Astrocyte (in vitro differentiated cells and primary cell): Measurements from ENCODE around the gene MYCN. TPM values are rescaled to one million over a fixed set of nuclear protein-coding genes. Genes with fewer than 3 reads are reported as not detected.
"Not testable (repeated sequence)": the region's sequence is repeated elsewhere in the genome, so short reads cannot be mapped to it uniquely, and the experiment has no call there.

Source experiments
- DNase-seq: peaks from one replicate; pipeline ENCODE4 v3.0.0-alpha.2; 2010; ENCODE audit warnings: low read depth
- FAIRE-seq: peaks from 2 replicates; lab custom pipeline; 2011; peaks lifted over from hg19 to GRCh38; lab: Jason Lieb, UNC
- H2AFZ ChIP-seq: 2 replicates; pipeline ENCODE4 v1.6.0; 2012; ENCODE audit warnings: low read depth, low read length, inconsistent platforms
- H3K27ac ChIP-seq: 2 replicates; pipeline ENCODE4 v1.5.1; 2011; ENCODE audit warnings: low read depth, low read length, inconsistent platforms
- H3K27me3 ChIP-seq: 2 replicates; pipeline ENCODE4 v1.6.0; 2011; ENCODE audit warnings: low read length, inconsistent platforms; ENCODE audit not compliant: insufficient read depth
- H3K36me3 ChIP-seq: 2 replicates; pipeline ENCODE4 v1.5.1; 2011; ENCODE audit warnings: low read length, inconsistent platforms; ENCODE audit not compliant: insufficient read depth
- H3K4me1 ChIP-seq: 2 replicates; pipeline ENCODE4 v1.5.1; 2011; ENCODE audit warnings: low read length, inconsistent platforms; ENCODE audit not compliant: insufficient read depth
- H3K4me2 ChIP-seq: 2 replicates; pipeline ENCODE4 v1.6.0; 2012; ENCODE audit warnings: low read length, inconsistent platforms
- H3K4me3 ChIP-seq: 2 replicates; pipeline ENCODE4 v1.5.1; 2011; ENCODE audit warnings: low read depth, mild to moderate bottlenecking, low read length, inconsistent platforms; ENCODE audit not compliant: insufficient read depth
- H3K79me2 ChIP-seq: 2 replicates; pipeline ENCODE4 v1.6.0; 2012; ENCODE audit warnings: mild to moderate bottlenecking, low read length, inconsistent platforms; ENCODE audit not compliant: insufficient read depth
- H3K9ac ChIP-seq: 2 replicates; pipeline ENCODE4 v1.6.0; 2012; ENCODE audit warnings: mild to moderate bottlenecking, low read length, inconsistent platforms
- H3K9me3 ChIP-seq: 2 replicates; pipeline ENCODE4 v1.5.1; 2012; ENCODE audit warnings: low read depth, mild to moderate bottlenecking, low read length, inconsistent platforms; ENCODE audit not compliant: insufficient read depth
- H4K20me1 ChIP-seq: 2 replicates; pipeline ENCODE4 v1.6.0; 2012; ENCODE audit warnings: low read length, inconsistent platforms; ENCODE audit not compliant: insufficient read depth
- H3K27ac Mint-ChIP-seq: one replicate; pipeline ENCODE4 v1.8.0; 2021; ENCODE audit warnings: mild to moderate bottlenecking, mixed read lengths; ENCODE audit not compliant: unreplicated experiment
- H3K27me3 Mint-ChIP-seq: one replicate; pipeline ENCODE4 v1.8.0; 2021; ENCODE audit warnings: low read depth, mixed read lengths; ENCODE audit not compliant: unreplicated experiment
- H3K36me3 Mint-ChIP-seq: one replicate; pipeline ENCODE4 v1.8.0; 2021; ENCODE audit warnings: low read depth, mixed read lengths; ENCODE audit not compliant: unreplicated experiment
- H3K4me1 Mint-ChIP-seq: one replicate; pipeline ENCODE4 v1.8.0; 2021; ENCODE audit warnings: low read depth, mixed read lengths; ENCODE audit not compliant: unreplicated experiment
- H3K4me3 Mint-ChIP-seq: one replicate; pipeline ENCODE4 v1.8.0; 2021; ENCODE audit warnings: mild to moderate bottlenecking, moderate library complexity, mixed read lengths; ENCODE audit not compliant: unreplicated experiment
- H3K9me3 Mint-ChIP-seq: one replicate; pipeline ENCODE4 v1.8.0; 2021; ENCODE audit warnings: mild to moderate bottlenecking, mixed read lengths; ENCODE audit not compliant: unreplicated experiment
- CTCF ChIP-seq: IDR thresholded peaks from 2 replicates; pipeline ENCODE4 v1.5.1; 2011; ENCODE audit warnings: low read depth, mild to moderate bottlenecking, inconsistent platforms, low read length, moderate library complexity; ENCODE audit not compliant: insufficient read depth
- EZH2 ChIP-seq: IDR thresholded peaks from 2 replicates; pipeline ENCODE4 v1.6.1; 2012; ENCODE audit warnings: mild to moderate bottlenecking, low read length, inconsistent platforms; ENCODE audit not compliant: insufficient read depth
- total RNA-seq: library from RNA; stranded (reverse); gene quantifications from 2 replicates; pipeline ENCODE4 v1.2.1, GENCODE V29; 2021

Gene MYCN
- total RNA-seq, 1 donor from 2014 or later, result 2.6 TPM

- H3K27ac ChIP-seq, result no peak overlapping the region
- peaks cover 5% of the 10 kb centered on the region for H3K4me1 ChIP-seq
- H3K4me2 ChIP-seq, result peak overlapping the region; percentile 26
- Mint-ChIP-seq H3K27ac (no peak overlapping the region), H3K36me3 (no peaks in the 10 kb centered on the region), H3K9me3 (no peaks in the 10 kb centered on the region), H3K4me3 (no peak overlapping the region), H3K4me1 (peaks cover 2% of the 10 kb centered on the region), H3K27me3 (peaks cover 5% of the 10 kb centered on the region)
- no peaks in the 10 kb centered on the region for H3K27me3 ChIP-seq
- H3K79me2 ChIP-seq, result no peaks in the 10 kb centered on the region
- H2AFZ ChIP-seq, result no peak overlapping the region
- no peak overlapping the region for H3K4me3 ChIP-seq
- no peak for TF ChIP-seq EZH2
- no peak overlapping the region for H3K9ac ChIP-seq
- DNase-seq, result peak; percentile 32
- H3K9me3 ChIP-seq, result no peaks in the 10 kb centered on the region
- H4K20me1 ChIP-seq, result no peaks in the 10 kb centered on the region
- H3K36me3 ChIP-seq, result no peaks in the 10 kb centered on the region
- FAIRE-seq, result no peak
Measured at GRCh38 chr2:15912203-15912602, 28.1 kb upstream of the MYCN start.

GRCh38 chr2:15913146-15913545 is 27.2 kb upstream of the MYCN start:
- no peak overlapping the region for H3K27ac Mint-ChIP-seq
- H3K27me3 Mint-ChIP-seq, result peaks cover 7% of the 10 kb centered on the region
- Histone ChIP-seq H4K20me1 (no peaks in the 10 kb centered on the region), H3K79me2 (no peaks in the 10 kb centered on the region), H3K4me2 (no peak overlapping the region), H3K9me3 (no peaks in the 10 kb centered on the region), H2AFZ (no peak overlapping the region), H3K4me1 (peaks cover 5% of the 10 kb centered on the region), H3K9ac (no peak overlapping the region), H3K36me3 (no peaks in the 10 kb centered on the region), H3K27ac (no peak overlapping the region), H3K4me3 (no peak overlapping the region), H3K27me3 (no peaks in the 10 kb centered on the region)
- no peaks in the 10 kb centered on the region for H3K36me3 Mint-ChIP-seq
- TF ChIP-seq CTCF (no peak), EZH2 (no peak)
- DNase-seq (no peak), FAIRE-seq (no peak)
- no peak overlapping the region for H3K4me3 Mint-ChIP-seq
- peaks cover 2% of the 10 kb centered on the region for H3K4me1 Mint-ChIP-seq
- no peaks in the 10 kb centered on the region for H3K9me3 Mint-ChIP-seq

- Histone ChIP-seq H3K27me3 (no peaks in the 10 kb centered on the region), H3K4me1 (peaks cover 5% of the 10 kb centered on the region), H3K36me3 (no peaks in the 10 kb centered on the region), H2AFZ (no peak overlapping the region), H3K9me3 (no peaks in the 10 kb centered on the region), H3K9ac (no peak overlapping the region), H3K4me3 (no peak overlapping the region), H3K4me2 (no peak overlapping the region), H3K79me2 (no peaks in the 10 kb centered on the region), H4K20me1 (no peaks in the 10 kb centered on the region), H3K27ac (no peak overlapping the region)
- Mint-ChIP-seq H3K36me3 (no peaks in the 10 kb centered on the region), H3K27ac (no peak overlapping the region), H3K4me3 (no peak overlapping the region), H3K27me3 (peaks cover 16% of the 10 kb centered on the region), H3K9me3 (no peaks in the 10 kb centered on the region), H3K4me1 (peaks cover 10% of the 10 kb centered on the region)
- TF ChIP-seq CTCF, result no peak
- no peak for TF ChIP-seq EZH2
- FAIRE-seq (no peak), DNase-seq (peak; percentile 8)
Measured at GRCh38 chr2:15914596-15915385, 25.6 kb upstream of the MYCN start.

- H3K4me1 ChIP-seq, H3K27ac Mint-ChIP-seq, H4K20me1 ChIP-seq, H3K9me3 ChIP-seq, H2AFZ ChIP-seq, H3K27ac ChIP-seq, H3K9me3 Mint-ChIP-seq, H3K79me2 ChIP-seq, H3K9ac ChIP-seq, DNase-seq, H3K4me2 ChIP-seq, H3K4me3 ChIP-seq, H3K27me3 ChIP-seq, H3K36me3 Mint-ChIP-seq, H3K36me3 ChIP-seq, FAIRE-seq, H3K4me3 Mint-ChIP-seq: not testable (repeated sequence)
- H3K27me3 Mint-ChIP-seq, result peaks cover 16% of the 10 kb centered on the region
- H3K4me1 Mint-ChIP-seq, result peaks cover 10% of the 10 kb centered on the region
Measured at GRCh38 chr2:15915546-15915945, 24.8 kb upstream of the MYCN start.
